ENCODE data around the gene PLEKHA6. TPM values are rescaled to one million over a fixed set of nuclear protein-coding genes. Genes with fewer than 3 reads are reported as not detected.

Gene PLEKHA6
- total RNA-seq, 4 donors from 2014 or later = 1.5 to 2.0 (median 1.6) TPM

GRCh38 chr1:204241914-204242313 lies 117.8 kb downstream of the PLEKHA6 start:
- TF ChIP-seq, protein P1, sequence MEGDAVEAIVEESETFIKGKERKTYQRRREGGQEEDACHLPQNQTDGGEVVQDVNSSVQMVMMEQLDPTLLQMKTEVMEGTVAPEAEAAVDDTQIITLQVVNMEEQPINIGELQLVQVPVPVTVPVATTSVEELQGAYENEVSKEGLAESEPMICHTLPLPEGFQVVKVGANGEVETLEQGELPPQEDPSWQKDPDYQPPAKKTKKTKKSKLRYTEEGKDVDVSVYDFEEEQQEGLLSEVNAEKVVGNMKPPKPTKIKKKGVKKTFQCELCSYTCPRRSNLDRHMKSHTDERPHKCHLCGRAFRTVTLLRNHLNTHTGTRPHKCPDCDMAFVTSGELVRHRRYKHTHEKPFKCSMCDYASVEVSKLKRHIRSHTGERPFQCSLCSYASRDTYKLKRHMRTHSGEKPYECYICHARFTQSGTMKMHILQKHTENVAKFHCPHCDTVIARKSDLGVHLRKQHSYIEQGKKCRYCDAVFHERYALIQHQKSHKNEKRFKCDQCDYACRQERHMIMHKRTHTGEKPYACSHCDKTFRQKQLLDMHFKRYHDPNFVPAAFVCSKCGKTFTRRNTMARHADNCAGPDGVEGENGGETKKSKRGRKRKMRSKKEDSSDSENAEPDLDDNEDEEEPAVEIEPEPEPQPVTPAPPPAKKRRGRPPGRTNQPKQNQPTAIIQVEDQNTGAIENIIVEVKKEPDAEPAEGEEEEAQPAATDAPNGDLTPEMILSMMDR (IDR thresholded peaks at IDR 0.05; ENCODE audit: low read depth) = no peak

- TF ChIP-seq, protein P1 (IDR thresholded peaks at IDR 0.05; ENCODE audit: low read depth) = no peak
Measured at GRCh38 chr1:204241050-204241449, 118.7 kb downstream of the PLEKHA6 start.

DNA sequence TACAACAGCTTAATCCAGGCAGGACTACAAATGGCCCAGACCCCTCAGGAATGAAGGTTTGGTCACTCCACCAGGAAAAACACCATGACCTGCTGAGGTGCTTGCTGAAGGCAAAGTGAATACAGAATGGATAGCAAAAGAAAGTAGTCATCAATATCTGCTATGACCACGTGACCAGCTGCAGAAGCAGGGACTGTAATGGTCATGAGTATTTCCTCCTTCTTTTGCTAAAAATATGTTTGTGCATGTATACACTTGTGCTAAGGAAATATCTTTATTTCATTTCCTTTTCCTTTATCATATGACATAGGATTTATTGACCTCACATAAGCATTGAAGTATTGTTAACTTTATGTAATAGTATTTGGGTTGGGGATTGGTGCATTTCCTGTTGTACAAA lies 119.5 kb downstream of the PLEKHA6 start:
- TF ChIP-seq, protein P1 (IDR thresholded peaks at IDR 0.05; ENCODE audit: low read depth) = no peak

- TF ChIP-seq, protein P1 (IDR thresholded peaks at IDR 0.05; ENCODE audit: low read depth) = no peak
Measured at GRCh38 chr1:204232526-204232925, 127.2 kb downstream of the PLEKHA6 start.

DNA sequence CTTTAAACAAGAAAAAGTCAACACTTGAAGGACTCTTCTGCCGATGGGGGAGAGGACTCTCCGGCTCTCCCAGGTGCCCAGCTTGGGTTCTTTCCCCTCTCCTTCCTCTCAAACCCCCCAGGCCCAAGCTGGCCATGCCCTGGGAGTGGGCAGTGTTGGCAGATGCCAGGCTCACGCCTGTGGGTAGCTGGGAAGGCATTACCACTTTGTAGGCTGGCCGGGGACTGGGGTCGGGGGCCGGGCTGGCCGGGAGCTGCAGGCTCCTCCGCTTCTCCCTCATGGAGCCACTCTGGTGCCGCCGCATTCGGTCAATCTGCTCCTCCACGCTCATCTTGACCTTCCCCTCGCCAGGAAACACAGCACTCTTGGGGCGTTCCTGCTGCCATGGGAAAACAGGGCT lies 129.5 kb downstream of the PLEKHA6 start:
- TF ChIP-seq, protein P1 (IDR thresholded peaks at IDR 0.05; ENCODE audit: low read depth) = no peak

DNA sequence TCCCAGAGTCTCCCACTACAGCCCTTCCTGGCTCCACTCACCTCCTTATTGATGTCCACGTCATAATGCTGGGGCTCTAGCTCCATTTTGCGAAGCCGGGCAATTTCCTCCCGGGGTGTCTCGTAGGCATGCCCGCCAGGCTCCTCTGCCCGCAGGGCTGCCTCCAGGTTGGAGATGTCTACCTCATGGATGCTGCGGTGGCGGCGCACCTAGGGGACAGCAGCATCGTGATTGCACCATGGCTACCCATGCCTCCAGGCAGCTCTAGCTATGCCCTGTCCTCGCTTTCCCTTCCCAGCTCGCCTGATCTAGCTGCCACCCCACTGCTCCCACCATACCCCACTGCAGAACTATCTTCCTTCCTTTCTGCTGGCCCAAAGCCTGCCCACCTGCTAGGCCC lies 130.8 kb downstream of the PLEKHA6 start:
- TF ChIP-seq, protein P1 (IDR thresholded peaks at IDR 0.05; ENCODE audit: low read depth) = no peak

DNA sequence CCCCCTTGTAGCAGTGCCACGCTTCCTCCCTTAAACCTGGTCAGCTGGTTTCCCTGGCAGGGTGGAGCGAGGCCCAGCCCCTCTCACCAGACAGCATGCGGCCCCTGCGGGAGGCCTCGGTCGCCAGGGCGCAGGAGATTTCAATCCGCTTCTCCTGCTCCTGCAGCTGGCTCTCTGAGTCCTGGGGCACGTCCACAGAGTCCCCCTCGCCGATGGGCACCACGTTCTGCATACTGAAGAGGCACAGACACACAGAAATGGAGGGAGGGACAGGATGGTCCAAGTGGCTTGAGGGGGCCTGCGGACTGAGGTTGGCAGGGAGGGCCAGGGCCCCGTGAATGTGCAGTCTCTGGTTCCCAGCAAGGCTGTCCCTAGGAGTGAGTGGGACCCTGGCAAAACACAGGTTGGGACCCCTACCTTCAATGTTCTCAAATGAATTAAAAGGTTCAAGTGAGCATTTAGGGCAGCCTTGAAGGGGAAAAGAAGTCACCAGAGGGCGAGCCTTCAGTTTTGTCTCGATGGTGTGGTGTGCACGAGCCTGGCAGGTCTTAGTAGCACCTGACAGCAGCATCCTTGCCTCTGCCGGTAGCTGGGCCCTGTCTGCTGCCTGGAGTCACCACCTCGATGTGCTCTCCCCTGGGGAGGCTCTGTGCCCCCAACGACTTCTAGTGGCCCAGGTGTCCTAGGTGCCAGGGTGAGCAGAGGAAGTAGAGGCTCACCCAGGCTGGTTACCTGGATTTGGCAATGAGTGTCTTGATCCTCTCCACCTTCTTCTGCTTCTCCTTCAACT lies 131.5 kb downstream of the PLEKHA6 start:
- TF ChIP-seq, protein P1 (IDR thresholded peaks at IDR 0.05; ENCODE audit: low read depth) = no peak

Data from subcutaneous adipose tissue (tissue), 4 donors.